ENCODE results near the gene SERPING1.

Gene SERPING1

DNA sequence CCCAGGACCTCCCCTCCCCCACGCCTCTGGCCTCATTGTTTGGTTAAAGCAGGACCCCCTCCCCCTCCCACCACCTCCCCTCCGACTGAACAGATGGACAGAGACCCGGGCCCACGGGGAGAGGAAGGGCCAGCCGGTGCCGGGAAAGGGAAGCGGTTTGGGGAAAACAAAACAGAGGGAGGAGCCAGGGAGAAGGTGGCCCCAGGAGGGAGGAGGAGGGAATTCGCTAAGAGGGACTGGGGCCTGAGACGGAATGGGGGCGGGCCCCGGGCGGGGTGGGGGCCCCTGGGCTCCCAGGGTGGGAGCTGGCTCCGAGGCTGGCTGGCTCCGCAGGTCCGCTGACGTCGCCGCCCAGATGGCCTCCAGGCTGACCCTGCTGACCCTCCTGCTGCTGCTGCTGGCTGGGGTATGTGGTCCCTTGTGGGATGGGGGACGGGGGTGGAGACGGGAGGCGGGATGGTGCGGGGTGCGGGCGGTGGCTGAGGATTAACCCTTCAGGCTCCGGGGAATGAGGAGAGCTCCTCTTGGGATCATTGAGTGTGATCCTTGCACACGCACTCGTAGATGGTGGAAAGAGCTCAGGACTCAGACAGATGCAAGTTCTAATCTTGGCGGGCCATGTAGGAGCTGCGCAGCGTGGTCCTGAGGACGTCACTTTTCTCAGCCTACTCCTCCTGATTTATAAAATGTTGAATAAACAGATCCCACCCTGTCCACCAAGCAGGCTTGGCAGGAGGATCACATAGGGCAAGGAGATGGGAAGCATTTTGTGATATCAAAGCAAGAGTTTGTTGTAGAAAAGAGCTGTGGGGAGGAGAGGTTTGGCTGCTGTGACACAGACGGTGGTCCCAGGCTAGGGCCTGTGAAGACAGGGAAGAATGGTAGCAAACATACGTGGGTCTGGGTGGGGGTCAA lies 688 bp downstream of the SERPING1 start:
- peak; percentile 54 for DNase-seq

DNA sequence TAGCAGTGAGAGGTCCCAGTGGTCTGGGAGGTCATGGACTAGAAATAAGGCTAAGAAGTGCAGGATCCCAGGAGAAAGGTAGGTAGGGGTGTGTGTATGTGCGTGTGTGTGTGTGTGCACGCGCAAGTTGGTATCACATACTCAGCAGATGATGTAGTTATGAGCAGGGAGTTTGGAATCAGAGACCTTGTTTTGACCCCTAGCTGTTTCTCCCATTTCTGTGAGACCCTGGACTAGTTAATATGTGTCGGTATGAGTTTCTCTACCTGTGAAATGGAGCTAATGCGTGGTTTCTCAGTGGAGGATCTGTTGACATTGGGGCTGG lies 1.3 kb downstream of the SERPING1 start:
- peak; percentile 51 for DNase-seq

DNA sequence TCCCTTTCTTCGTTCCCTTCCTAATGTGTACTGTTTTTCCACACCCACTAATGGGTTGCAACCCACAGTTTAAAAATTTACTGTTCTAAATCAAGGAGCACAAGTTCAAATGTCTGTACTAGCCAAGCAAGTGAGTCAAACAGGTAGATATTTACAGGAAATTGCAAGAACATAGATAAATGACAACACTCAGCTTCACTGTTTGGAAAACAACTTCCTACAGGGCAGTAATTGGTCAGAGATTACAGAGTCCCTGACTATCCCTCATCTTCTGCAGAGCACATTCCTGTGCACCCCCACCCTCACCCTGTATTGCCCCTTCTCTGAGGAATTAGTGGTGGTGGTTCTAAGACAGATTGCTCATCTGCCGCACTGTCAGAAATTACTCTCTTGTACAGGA lies 1.9 kb downstream of the SERPING1 start:
- no peak for DNase-seq

- DNase-seq = peak; percentile 4
Measured at GRCh38 chr11:57601297-57601696, 3.8 kb downstream of the SERPING1 start.

- DNase-seq = peak; percentile 8
Measured at GRCh38 chr11:57604296-57605027, 7.0 kb downstream of the SERPING1 start.

GRCh38 chr11:57605028-57605420 lies 7.5 kb downstream of the SERPING1 start:
- DNase-seq = no peak

DNA sequence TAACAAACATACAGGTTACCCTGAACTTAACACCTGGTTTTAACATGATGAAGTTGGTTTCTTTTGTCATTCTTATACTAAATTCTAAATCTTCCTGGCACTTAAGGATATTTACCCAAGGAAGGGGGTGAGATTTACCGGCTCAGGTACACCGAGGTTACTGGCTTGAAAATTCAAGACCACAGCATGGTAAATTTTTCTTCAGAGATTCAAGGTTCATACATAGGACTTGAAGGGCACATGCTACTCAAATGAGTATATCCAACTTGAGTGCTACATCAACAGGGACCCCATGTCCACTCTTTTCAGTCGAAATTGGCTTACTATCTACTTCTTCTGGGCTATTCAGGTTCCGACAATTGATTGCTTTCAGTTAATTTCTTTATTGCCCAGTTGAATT lies 12.7 kb downstream of the SERPING1 start:
- no peak for DNase-seq

- DNase-seq = no peak
Measured at GRCh38 chr11:57614234-57614772, 16.8 kb downstream of the SERPING1 start.

GRCh38 chr11:57615308-57615707 lies 17.8 kb downstream of the SERPING1 start:
- no peak for DNase-seq

GRCh38 chr11:57616595-57616994 lies 19.1 kb downstream of the SERPING1 start:
- DNase-seq = no peak

GRCh38 chr11:57618438-57618837 lies 21.0 kb downstream of the SERPING1 start:
- DNase-seq = no peak

DNA sequence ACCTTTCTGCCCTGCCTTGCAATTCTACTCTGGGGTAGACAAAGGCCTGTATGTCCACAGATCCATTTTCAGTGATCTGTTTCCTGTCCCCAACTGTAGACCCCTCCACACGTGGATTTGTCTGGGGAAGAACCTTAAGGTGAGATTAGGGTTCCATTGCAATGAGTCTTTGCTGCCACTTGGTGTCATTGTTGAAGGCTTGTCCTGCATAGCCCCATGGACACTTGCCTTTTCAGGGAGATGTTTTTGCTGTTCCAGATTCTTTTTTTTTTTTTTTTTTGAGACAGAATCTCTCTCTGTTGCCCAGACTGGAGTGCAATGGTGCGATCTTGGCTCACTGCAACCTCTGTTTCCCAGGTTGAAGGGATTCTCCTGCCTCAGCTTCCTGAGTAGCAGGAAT lies 21.8 kb downstream of the SERPING1 start:
- DNase-seq = no peak

DNA sequence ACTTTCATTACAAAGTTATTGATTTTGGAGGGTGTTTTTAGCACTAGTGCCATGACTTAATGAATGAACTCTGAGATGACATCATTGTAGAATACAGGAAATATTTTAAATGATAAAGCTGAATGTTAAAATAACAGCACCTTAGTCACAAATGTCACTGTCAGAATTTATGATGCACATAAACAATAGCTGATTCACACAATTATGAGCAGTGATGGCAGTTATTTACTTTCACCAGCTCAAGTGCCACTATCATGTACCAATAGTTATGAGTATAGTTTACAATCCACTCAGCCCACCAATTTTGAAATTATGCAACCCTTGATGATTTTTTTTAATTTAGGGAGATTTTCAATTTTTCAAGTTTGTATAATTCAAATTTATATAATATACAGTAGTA lies 23.0 kb downstream of the SERPING1 start:
- DNase-seq = no peak

GRCh38 chr11:57622263-57622662 lies 24.8 kb downstream of the SERPING1 start:
- DNase-seq = no peak

DNA sequence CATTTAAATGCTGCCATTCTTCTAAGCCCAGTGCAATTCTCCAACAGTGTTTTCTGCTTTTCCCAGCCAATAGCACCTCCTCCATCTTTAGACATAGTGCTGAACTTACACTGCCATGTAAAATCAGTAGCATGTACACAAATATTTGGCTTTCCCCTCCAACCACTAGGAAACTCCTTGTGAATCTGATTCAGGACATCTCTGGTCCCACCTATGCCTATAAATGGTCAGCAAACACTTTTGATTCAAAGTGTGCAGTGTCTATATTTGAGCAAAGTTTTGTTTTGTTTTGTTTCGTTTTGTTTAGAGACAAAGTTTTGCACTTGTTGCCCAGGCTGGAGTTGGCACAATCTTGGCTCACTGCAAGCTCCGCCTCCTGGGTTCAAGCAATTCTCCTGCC lies 27.4 kb downstream of the SERPING1 start:
- DNase-seq = no peak

DNA sequence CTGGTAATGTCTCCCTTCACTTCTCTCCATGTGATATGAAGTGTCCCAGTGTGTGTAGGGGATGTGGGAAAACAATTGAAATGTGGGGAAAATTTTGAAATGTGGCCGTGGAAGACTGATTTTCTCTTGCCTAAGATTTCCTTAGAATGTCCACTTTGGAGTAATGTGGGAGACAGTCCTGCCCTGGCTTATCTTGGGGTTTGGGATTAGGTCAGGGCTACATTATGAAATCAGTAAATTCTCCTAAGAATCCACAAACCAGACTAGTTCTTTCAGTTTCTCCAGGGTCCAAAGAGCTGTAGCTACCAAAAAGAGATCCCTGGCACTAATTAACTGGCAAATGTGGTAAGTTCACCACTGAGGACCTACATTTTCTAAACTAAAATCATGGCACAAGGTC lies 29.4 kb downstream of the SERPING1 start:
- no peak for DNase-seq

DNA sequence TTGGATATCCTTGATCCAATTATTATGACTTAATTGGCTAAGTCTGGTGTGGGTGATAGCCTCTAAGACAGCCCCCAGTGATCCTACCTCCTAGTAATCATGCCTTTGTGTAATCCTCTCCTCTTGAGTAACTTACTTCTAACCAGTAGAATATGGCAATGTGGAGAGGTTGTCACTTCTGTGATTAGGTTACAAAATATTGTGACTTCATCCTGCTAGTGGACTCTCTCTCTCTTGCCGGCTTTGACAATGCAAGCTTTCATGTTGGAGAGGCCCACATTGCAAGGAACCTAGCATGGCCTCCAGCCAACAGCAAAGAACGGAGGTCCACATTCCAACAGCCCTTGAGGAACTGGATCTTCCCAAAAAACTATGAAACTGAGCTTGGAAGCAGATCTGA lies 32.7 kb downstream of the SERPING1 start:
- no peak for DNase-seq

DNA sequence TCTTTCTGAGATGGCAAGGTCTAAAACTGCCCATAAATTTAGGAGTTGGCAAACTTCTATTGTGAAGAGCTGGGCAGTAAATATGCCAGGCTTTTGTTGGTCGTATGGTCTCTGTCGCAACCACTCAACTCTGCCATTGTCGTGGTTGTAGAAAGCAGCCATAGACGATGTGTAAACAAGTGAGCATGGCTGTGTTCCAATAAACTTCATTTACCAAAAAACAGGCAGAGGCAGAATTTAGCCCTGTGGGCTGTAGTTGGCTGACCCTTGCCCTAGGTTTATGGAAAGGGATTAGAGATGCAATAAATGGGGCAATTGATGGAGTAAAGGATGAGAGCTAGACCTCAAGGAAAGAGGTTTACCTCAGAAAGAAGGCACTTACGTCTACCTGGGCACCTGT lies 34.6 kb downstream of the SERPING1 start:
- DNase-seq = no peak

DNA sequence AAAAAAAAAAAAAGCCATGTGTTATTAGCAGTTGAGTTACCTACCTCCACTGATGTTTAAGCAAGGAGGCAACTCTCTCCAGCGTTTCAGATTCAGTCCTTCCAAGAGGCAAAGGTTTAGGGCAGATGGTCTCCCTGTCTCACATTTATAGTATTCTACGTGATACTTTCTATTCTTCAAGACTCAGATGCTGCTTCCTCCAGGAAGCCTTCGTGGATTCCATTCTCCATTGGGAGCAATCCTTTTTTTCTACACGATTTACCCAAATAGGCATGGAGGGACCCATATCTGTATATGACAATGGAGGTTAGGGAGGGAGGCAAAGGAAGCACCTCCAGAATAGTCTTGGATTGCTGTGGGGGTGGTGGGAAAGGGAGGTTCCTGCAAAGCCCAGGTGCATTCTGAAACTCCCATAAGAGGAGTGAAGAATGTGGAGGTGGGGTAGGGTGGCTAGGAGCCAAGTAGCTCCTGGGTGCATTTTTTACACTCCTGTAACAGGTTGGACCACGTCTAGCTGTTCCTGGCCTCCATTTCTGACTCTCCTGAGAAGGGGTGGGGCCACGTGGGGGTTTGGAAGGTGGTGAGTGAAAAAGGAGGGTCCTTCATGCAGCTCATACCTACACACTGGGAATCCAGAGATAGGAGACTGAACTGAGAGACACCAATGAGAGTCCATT lies 36.0 kb downstream of the SERPING1 start:
- DNase-seq = no peak

DNA sequence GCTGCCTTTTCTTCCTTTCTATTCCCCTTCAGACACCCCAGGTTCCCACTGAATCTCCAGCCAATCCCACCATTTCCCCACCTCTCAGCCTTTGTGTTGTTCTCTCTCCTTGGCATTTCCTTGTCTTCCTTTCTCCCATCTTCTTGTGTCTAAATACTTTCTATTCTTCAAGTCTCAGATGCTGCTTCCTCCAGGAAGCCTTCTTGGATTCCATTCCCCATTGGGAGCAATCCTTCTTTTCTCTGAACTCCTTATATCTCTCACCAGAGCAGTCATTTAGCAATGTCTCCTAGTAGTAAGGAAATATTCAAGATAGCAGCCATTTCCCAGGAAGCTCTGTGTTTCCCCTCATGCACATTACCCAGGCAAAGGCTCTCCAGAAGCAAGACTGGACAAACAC lies 36.8 kb downstream of the SERPING1 start:
- no peak for DNase-seq

DNA sequence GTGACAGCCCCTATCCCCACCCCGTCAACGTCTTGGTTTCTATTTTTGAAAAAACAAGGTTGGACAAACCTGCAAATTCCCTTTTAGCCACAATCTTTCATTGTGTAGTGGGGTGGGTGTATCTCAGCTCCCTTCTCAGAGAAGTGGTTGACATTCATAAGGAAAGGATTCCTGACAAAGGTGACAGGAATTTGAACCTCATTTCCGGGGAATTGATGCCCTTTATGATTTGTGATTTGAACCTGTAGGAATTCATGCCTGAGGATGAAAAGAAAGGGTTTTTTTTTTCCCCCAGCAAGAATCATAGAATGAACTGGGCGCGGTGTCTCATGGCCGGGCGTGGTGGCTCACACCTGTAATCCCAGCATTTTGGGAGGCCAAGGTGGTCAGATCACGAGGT lies 37.8 kb downstream of the SERPING1 start:
- no peak for DNase-seq

- DNase-seq = no peak
Measured at GRCh38 chr11:57637626-57638004, 40.1 kb downstream of the SERPING1 start.

All from fibroblast of skin of scalp (primary cell).